Iris pigment epithelial cell (primary cell): ENCODE results near the gene PIM3.
A peak's percentile ranks its signal among the peaks of the same experiment; 100 is the strongest.
"Not testable (repeated sequence)": the region's sequence is repeated elsewhere in the genome, so short reads cannot be mapped to it uniquely, and the experiment has no call there.

Experiments used
- DNase-seq: peaks from one replicate; pipeline ENCODE4 v3.0.0-alpha.2; 2011; ENCODE audit warnings: low read depth

PIM3 gene

GRCh38 chr22:49968313-49968830 is 7.8 kb downstream of the PIM3 start:
- no peak for DNase-seq

GRCh38 chr22:49968831-49969661 is 8.5 kb downstream of the PIM3 start:
- DNase-seq, result no peak

- no peak for DNase-seq
Observed at GRCh38 chr22:49969751-49970527, 9.4 kb downstream of the PIM3 start.

GRCh38 chr22:49970528-49971231 is 10.1 kb downstream of the PIM3 start:
- DNase-seq, result peak; percentile 92

GRCh38 chr22:49971232-49972162 is 10.9 kb downstream of the PIM3 start:
- peak; percentile 49 for DNase-seq

- no peak for DNase-seq
Observed at GRCh38 chr22:49972163-49973017, 11.8 kb downstream of the PIM3 start.

- no peak for DNase-seq
Observed at GRCh38 chr22:49973018-49973961, 12.7 kb downstream of the PIM3 start.

GRCh38 chr22:49975543-49976389 is 15.2 kb downstream of the PIM3 start:
- no peak for DNase-seq

GRCh38 chr22:49976439-49977175 is 16.0 kb downstream of the PIM3 start:
- no peak for DNase-seq

GRCh38 chr22:49977578-49977977 is 17.0 kb downstream of the PIM3 start:
- no peak for DNase-seq

- peak; percentile 59 for DNase-seq
Observed at GRCh38 chr22:49979587-49980264, 19.2 kb downstream of the PIM3 start.

GRCh38 chr22:49981799-49982198 is 21.2 kb downstream of the PIM3 start:
- DNase-seq, result not testable (repeated sequence)

GRCh38 chr22:49983148-49984042 is 22.8 kb downstream of the PIM3 start:
- no peak for DNase-seq

GRCh38 chr22:49986325-49986724 is 25.8 kb downstream of the PIM3 start:
- no peak for DNase-seq

GRCh38 chr22:49989826-49990225 is 29.3 kb downstream of the PIM3 start:
- not testable (repeated sequence) for DNase-seq

- no peak for DNase-seq
Observed at GRCh38 chr22:49991167-49991566, 30.6 kb downstream of the PIM3 start.
